WTC11 (cell line): ENCODE data around the gene OXNAD1.

Experiments
- TCF7 ChIP-seq: sonication (generic); formaldehyde crosslinking; IDR thresholded peaks from 2 replicates; pipeline ENCODE4 v1.8.0; 2022; ENCODE audit warnings: mild to moderate bottlenecking, low read depth, missing genetic modification reagents, moderate library complexity
- ZBTB21 ChIP-seq: sonication (generic); formaldehyde crosslinking; IDR thresholded peaks from 2 replicates; pipeline ENCODE4 v1.8.1; 2023; ENCODE audit warnings: mild to moderate bottlenecking, missing genetic modification reagents, borderline replicate concordance
- TF ChIP-seq, protein P1 (sequence below): fragments of 200-600 bp; IDR thresholded peaks from 2 replicates; pipeline ENCODE4 v1.8.0; 2022; ENCODE audit warnings: antibody characterized with exemption

DNA sequence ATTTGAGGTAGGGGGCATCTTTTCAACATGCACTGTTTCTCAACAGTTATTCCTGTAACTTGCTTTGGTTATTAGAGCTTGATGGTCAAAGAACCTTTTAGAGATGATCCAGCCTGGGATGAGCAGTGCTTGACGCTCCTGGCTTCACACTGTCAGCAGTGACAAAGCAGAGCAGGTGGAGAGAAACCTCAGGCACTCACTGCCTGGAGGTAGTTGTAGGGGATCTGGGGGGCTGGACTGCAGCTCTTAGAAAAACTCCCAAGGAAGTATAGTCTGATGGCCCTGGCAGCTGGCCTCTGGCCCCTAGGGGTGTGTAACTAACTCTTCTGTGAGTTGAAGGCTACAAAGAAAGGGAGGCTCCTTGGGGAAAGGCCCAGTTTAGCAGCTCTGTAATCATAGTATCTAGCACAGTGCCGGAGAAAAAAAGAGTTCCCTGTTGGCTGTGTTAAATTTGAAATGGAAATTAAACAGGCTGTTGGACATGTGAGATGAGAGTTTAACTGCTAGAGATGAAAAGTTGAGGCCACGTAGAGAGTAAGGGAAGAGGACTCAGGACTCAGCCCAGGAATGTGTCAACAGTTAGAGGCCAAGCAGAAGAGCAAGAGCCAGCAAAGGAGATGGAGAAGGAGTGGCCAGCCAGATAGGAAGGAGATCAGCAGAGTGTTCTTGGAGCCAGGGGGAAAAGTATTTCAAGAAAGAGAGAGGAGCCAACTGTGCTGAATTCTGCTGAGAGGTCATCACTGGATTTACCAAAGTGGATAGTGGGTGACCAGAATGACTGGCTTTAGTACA, 14.2 kb downstream of the OXNAD1 start:
- TF ChIP-seq, protein P1, sequence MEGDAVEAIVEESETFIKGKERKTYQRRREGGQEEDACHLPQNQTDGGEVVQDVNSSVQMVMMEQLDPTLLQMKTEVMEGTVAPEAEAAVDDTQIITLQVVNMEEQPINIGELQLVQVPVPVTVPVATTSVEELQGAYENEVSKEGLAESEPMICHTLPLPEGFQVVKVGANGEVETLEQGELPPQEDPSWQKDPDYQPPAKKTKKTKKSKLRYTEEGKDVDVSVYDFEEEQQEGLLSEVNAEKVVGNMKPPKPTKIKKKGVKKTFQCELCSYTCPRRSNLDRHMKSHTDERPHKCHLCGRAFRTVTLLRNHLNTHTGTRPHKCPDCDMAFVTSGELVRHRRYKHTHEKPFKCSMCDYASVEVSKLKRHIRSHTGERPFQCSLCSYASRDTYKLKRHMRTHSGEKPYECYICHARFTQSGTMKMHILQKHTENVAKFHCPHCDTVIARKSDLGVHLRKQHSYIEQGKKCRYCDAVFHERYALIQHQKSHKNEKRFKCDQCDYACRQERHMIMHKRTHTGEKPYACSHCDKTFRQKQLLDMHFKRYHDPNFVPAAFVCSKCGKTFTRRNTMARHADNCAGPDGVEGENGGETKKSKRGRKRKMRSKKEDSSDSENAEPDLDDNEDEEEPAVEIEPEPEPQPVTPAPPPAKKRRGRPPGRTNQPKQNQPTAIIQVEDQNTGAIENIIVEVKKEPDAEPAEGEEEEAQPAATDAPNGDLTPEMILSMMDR, result no peak
- TF ChIP-seq TCF7 (no peak), ZBTB21 (CRISPR knock-in tag) (no peak)
